Measurements from ENCODE around the gene KRI1.

Gene KRI1

GRCh38 chr19:10513223-10513622 lies 52.6 kb downstream of the KRI1 start:
- ATAC-seq: no peak
- TF ChIP-seq GLIS3 (CRISPR knock-in tag; IDR thresholded peaks at IDR 0.05) (no peak), RARB (CRISPR knock-in tag; IDR thresholded peaks at IDR 0.05) (no peak), ARNTL (CRISPR knock-in tag; IDR thresholded peaks at IDR 0.05; ENCODE audit: borderline replicate concordance, low read depth) (no peak), ZNF565 (CRISPR knock-in tag; conservative IDR thresholded peaks at IDR 0.05; ENCODE audit: low read depth) (no peak), ZFP30 (CRISPR knock-in tag; IDR thresholded peaks at IDR 0.05) (no peak), TCF4 (CRISPR knock-in tag; IDR thresholded peaks at IDR 0.05; ENCODE audit: borderline replicate concordance) (no peak), OSR1 (CRISPR knock-in tag; IDR thresholded peaks at IDR 0.05) (no peak), ESRRG (CRISPR knock-in tag; IDR thresholded peaks at IDR 0.05) (no peak)
- TF ChIP-seq, protein P1, sequence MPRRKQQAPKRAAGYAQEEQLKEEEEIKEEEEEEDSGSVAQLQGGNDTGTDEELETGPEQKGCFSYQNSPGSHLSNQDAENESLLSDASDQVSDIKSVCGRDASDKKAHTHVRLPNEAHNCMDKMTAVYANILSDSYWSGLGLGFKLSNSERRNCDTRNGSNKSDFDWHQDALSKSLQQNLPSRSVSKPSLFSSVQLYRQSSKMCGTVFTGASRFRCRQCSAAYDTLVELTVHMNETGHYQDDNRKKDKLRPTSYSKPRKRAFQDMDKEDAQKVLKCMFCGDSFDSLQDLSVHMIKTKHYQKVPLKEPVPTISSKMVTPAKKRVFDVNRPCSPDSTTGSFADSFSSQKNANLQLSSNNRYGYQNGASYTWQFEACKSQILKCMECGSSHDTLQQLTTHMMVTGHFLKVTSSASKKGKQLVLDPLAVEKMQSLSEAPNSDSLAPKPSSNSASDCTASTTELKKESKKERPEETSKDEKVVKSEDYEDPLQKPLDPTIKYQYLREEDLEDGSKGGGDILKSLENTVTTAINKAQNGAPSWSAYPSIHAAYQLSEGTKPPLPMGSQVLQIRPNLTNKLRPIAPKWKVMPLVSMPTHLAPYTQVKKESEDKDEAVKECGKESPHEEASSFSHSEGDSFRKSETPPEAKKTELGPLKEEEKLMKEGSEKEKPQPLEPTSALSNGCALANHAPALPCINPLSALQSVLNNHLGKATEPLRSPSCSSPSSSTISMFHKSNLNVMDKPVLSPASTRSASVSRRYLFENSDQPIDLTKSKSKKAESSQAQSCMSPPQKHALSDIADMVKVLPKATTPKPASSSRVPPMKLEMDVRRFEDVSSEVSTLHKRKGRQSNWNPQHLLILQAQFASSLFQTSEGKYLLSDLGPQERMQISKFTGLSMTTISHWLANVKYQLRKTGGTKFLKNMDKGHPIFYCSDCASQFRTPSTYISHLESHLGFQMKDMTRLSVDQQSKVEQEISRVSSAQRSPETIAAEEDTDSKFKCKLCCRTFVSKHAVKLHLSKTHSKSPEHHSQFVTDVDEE (CRISPR knock-in tag; IDR thresholded peaks at IDR 0.05): no peak

- no peak for ATAC-seq
- TF ChIP-seq ARNTL (CRISPR knock-in tag; IDR thresholded peaks at IDR 0.05; ENCODE audit: borderline replicate concordance, low read depth): no peak
- no peak for TF ChIP-seq ISL1 (CRISPR knock-in tag; IDR thresholded peaks at IDR 0.05)
- no peak for TF ChIP-seq ESRRG (CRISPR knock-in tag; IDR thresholded peaks at IDR 0.05)
- no peak for TF ChIP-seq RARB (CRISPR knock-in tag; IDR thresholded peaks at IDR 0.05)
- TF ChIP-seq TOX (CRISPR knock-in tag; IDR thresholded peaks at IDR 0.05; ENCODE audit: borderline replicate concordance): no peak
- TF ChIP-seq GLIS3 (CRISPR knock-in tag; IDR thresholded peaks at IDR 0.05): no peak
- TF ChIP-seq PPARA (CRISPR knock-in tag; IDR thresholded peaks at IDR 0.05; ENCODE audit: borderline replicate concordance): no peak
- no peak for TF ChIP-seq BACH2 (CRISPR knock-in tag; IDR thresholded peaks at IDR 0.05; ENCODE audit: borderline replicate concordance)
- TF ChIP-seq ZFP3 (CRISPR knock-in tag; IDR thresholded peaks at IDR 0.05): no peak
- no peak for TF ChIP-seq SNAI2 (CRISPR knock-in tag; IDR thresholded peaks at IDR 0.05)
- no peak for TF ChIP-seq CSDC2 (CRISPR knock-in tag; IDR thresholded peaks at IDR 0.05)
Observed at GRCh38 chr19:10510301-10510802, 55.5 kb downstream of the KRI1 start.

- TF ChIP-seq PATZ1 (CRISPR knock-in tag; IDR thresholded peaks at IDR 0.05; ENCODE audit: borderline replicate concordance) (no peak), ESRRG (CRISPR knock-in tag; IDR thresholded peaks at IDR 0.05) (no peak), OSR1 (CRISPR knock-in tag; IDR thresholded peaks at IDR 0.05) (no peak), CREB5 (CRISPR knock-in tag; IDR thresholded peaks at IDR 0.05; ENCODE audit: low read depth) (no peak), ZFP30 (CRISPR knock-in tag; IDR thresholded peaks at IDR 0.05) (no peak), ZNF565 (CRISPR knock-in tag; conservative IDR thresholded peaks at IDR 0.05; ENCODE audit: low read depth) (no peak), SNAI2 (CRISPR knock-in tag; IDR thresholded peaks at IDR 0.05) (no peak), ARNTL (CRISPR knock-in tag; IDR thresholded peaks at IDR 0.05; ENCODE audit: borderline replicate concordance, low read depth) (no peak), TCF4 (CRISPR knock-in tag; IDR thresholded peaks at IDR 0.05; ENCODE audit: borderline replicate concordance) (no peak), ZNF70 (CRISPR knock-in tag; IDR thresholded peaks at IDR 0.05) (no peak), ZNF8 (CRISPR knock-in tag; IDR thresholded peaks at IDR 0.05) (no peak), GLIS3 (CRISPR knock-in tag; IDR thresholded peaks at IDR 0.05) (no peak), BACH2 (CRISPR knock-in tag; IDR thresholded peaks at IDR 0.05; ENCODE audit: borderline replicate concordance) (no peak), PPARA (CRISPR knock-in tag; IDR thresholded peaks at IDR 0.05; ENCODE audit: borderline replicate concordance) (no peak)
- TF ChIP-seq, protein P2, sequence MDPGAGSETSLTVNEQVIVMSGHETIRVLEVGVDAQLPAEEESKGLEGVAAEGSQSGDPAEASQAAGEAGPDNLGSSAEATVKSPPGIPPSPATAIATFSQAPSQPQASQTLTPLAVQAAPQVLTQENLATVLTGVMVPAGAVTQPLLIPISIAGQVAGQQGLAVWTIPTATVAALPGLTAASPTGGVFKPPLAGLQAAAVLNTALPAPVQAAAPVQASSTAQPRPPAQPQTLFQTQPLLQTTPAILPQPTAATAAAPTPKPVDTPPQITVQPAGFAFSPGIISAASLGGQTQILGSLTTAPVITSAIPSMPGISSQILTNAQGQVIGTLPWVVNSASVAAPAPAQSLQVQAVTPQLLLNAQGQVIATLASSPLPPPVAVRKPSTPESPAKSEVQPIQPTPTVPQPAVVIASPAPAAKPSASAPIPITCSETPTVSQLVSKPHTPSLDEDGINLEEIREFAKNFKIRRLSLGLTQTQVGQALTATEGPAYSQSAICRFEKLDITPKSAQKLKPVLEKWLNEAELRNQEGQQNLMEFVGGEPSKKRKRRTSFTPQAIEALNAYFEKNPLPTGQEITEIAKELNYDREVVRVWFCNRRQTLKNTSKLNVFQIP (CRISPR knock-in tag; IDR thresholded peaks at IDR 0.05; ENCODE audit: borderline replicate concordance, low read depth): no peak
- TF ChIP-seq, protein P1 (CRISPR knock-in tag; IDR thresholded peaks at IDR 0.05): no peak
- TF ChIP-seq, protein P3, sequence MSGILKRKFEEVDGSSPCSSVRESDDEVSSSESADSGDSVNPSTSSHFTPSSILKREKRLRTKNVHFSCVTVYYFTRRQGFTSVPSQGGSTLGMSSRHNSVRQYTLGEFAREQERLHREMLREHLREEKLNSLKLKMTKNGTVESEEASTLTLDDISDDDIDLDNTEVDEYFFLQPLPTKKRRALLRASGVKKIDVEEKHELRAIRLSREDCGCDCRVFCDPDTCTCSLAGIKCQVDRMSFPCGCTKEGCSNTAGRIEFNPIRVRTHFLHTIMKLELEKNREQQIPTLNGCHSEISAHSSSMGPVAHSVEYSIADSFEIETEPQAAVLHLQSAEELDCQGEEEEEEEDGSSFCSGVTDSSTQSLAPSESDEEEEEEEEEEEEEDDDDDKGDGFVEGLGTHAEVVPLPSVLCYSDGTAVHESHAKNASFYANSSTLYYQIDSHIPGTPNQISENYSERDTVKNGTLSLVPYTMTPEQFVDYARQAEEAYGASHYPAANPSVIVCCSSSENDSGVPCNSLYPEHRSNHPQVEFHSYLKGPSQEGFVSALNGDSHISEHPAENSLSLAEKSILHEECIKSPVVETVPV (CRISPR knock-in tag; IDR thresholded peaks at IDR 0.05): no peak
- no peak for ATAC-seq
Observed at GRCh38 chr19:10508707-10509106, 57.1 kb downstream of the KRI1 start.
